ENCODE data around the gene SLC25A40. TPM values are rescaled to one million over a fixed set of nuclear protein-coding genes. Genes with fewer than 3 reads are reported as not detected.
A peak's percentile ranks its signal among the peaks of the same experiment; 100 is the strongest.
"Not testable (repeated sequence)": the region's sequence is repeated elsewhere in the genome, so short reads cannot be mapped to it uniquely, and the experiment has no call there.

The SLC25A40 gene
- total RNA-seq, 1 donor from 2014 or later, result 36.3 TPM

DNA sequence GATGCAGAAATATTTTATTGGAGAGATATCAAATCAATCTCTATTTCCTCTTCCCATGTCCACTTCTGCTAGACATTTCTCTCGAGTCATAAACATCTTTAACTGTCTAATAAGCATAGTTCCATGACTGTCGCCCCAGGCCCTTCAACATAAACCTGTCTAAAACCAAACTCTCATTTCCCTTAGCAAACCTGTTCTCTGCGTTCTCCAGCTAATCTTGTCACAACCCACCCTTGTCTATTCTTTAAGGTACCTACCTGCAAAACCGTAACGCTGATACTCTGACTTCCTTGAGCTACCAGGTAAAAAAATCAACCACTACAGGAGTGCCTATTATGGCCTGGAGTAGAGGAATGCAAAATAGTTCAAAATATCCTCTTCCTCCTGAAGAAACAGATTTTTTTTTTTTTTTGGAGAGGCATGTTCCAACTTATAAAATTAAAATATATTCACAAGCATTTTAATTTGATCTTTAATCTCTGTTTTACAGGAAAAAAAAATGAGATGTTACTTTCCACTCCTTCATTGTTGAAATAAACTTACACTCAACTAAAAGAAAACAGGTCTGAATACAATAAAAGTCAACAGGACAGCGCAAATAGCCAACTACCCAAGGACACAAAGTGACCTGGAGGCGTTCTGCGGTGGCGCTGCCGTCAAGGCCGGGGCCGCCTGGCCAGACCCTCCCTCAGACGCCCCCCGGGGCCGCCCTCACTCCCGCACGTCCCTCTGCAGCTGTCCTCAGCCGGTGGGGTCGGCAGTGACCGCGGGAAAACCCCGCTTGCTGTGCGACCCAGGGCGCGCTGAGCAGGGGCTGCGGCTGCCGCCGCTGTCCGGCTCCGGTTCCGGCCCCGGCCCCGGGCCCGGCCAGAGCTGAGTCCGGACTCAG, 765 bp downstream of the SLC25A40 start:
- peak; percentile 55 for DNase-seq (ENCODE audit: low read depth, low spot score)
- Mint-ChIP-seq H3K36me3 (ENCODE audit: low read depth) (peaks cover 39% of the 10 kb centered on the region), H3K4me1 (peaks cover 37% of the 10 kb centered on the region), H3K9me3 (peaks cover 20% of the 10 kb centered on the region), H3K27ac (ENCODE audit: unreplicated experiment) (peak overlapping the region; percentile 95), H3K27me3 (ENCODE audit: low read depth) (no peaks in the 10 kb centered on the region), H3K4me3 (peak overlapping the region; percentile 96)
- TF ChIP-seq, protein P1, sequence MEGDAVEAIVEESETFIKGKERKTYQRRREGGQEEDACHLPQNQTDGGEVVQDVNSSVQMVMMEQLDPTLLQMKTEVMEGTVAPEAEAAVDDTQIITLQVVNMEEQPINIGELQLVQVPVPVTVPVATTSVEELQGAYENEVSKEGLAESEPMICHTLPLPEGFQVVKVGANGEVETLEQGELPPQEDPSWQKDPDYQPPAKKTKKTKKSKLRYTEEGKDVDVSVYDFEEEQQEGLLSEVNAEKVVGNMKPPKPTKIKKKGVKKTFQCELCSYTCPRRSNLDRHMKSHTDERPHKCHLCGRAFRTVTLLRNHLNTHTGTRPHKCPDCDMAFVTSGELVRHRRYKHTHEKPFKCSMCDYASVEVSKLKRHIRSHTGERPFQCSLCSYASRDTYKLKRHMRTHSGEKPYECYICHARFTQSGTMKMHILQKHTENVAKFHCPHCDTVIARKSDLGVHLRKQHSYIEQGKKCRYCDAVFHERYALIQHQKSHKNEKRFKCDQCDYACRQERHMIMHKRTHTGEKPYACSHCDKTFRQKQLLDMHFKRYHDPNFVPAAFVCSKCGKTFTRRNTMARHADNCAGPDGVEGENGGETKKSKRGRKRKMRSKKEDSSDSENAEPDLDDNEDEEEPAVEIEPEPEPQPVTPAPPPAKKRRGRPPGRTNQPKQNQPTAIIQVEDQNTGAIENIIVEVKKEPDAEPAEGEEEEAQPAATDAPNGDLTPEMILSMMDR (conservative IDR thresholded peaks at IDR 0.05), result no peak

DNA sequence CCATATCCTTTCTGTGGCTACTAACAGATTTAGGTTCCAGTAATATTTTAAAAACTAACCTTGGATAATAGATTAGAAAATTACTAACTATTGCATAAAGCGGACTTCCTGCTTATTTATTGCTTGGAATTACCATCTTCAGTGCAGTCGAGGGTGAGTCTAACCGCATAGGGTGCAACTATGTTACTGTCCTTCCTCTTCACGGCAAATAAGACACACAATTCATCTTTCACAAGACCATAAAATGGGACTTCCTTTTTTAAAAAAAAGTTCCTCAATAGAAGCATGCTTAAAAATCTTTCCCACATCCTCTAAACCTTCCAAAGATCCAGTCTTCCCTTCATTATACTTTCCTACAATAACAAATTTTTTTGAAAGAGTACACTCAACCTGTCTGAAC, 2.1 kb downstream of the SLC25A40 start:
- peaks cover 48% of the 10 kb centered on the region for H3K36me3 Mint-ChIP-seq (ENCODE audit: low read depth)
- no peaks in the 10 kb centered on the region for H3K27me3 Mint-ChIP-seq (ENCODE audit: low read depth)
- DNase-seq (ENCODE audit: low read depth, low spot score), result no peak
- H3K4me3 Mint-ChIP-seq, result peak overlapping the region; percentile 88
- H3K4me1 Mint-ChIP-seq, result peaks cover 32% of the 10 kb centered on the region
- peaks cover 22% of the 10 kb centered on the region for H3K9me3 Mint-ChIP-seq
- TF ChIP-seq, protein P1 (conservative IDR thresholded peaks at IDR 0.05), result no peak
- H3K27ac Mint-ChIP-seq (ENCODE audit: unreplicated experiment), result no peak overlapping the region

DNA sequence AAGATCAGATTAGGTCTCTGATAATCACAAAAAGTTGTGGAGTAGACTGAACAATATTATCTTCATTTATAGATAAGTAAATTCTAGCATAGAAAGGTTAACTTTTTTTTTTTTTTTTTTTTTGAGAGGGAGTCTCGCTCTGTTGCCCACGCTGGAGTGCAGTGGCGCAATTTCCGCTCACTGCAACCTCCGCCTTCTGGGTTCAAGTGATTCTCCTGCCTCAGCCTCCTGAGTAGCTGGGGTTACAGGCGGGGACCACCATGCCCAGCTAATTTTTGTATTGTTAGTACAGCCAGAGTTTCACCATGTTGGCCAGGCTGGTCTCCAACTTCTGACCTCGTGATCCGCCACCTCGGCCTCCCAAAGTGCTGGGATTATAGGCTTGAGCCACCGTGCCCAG, 2.8 kb downstream of the SLC25A40 start:
- Mint-ChIP-seq H3K36me3 (ENCODE audit: low read depth) (peaks cover 50% of the 10 kb centered on the region), H3K4me1 (peaks cover 29% of the 10 kb centered on the region)
- H3K27ac Mint-ChIP-seq (ENCODE audit: unreplicated experiment), result not testable (repeated sequence)

DNA sequence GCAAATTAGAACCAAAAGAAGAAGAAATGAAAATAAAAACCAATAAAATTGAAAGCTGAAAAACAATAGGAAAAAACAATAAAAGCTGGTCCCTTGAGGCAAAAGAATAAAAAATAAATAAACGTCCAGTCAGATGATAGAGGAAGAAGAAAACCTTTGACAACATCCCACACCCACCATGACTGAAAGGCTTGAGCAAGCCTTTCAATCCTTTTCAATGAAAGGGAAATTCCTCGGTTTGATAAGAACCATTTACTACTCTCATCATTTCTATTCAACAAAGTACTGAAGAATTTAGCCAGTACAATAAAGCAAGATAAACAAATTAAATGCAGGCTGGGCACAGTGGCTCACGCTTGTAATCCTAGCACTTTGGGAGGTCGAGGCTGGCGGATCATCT, 3.8 kb downstream of the SLC25A40 start:
- TF ChIP-seq, protein P1 (conservative IDR thresholded peaks at IDR 0.05), result no peak
- Mint-ChIP-seq H3K36me3 (ENCODE audit: low read depth) (peaks cover 60% of the 10 kb centered on the region), H3K27me3 (ENCODE audit: low read depth) (no peaks in the 10 kb centered on the region), H3K27ac (ENCODE audit: unreplicated experiment) (no peak overlapping the region), H3K9me3 (peaks cover 26% of the 10 kb centered on the region), H3K4me1 (peaks cover 23% of the 10 kb centered on the region), H3K4me3 (peak overlapping the region; percentile 88)
- DNase-seq (ENCODE audit: low read depth, low spot score), result no peak

More for the DNA sequence above, 2.8 kb downstream of the SLC25A40 start:
- not testable (repeated sequence) for H3K27me3 Mint-ChIP-seq (ENCODE audit: low read depth); DNase-seq (ENCODE audit: low read depth, low spot score)
- Mint-ChIP-seq H3K4me3 (peak overlapping the region; percentile 88), H3K9me3 (peaks cover 22% of the 10 kb centered on the region)

DNA sequence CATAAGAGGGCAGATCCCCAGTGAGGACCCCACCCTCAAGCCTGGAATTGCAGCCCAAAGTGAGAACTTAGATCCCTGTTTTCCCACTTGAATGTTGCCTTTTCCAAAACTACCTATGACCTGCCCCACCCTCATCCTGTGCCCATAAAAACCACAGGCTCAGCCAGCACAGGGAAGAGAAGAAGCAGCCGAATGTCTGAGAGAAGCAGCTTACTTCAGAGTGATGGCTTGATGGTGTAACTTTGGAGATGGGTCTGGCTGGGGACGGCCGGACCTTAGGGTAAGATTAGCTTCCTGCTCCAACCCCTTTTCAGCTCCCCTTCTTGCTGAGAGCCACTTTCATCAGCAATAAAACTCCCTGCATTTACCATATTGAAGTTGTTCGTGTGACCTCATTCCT, 5.7 kb downstream of the SLC25A40 start:
- H3K4me1 Mint-ChIP-seq, result peaks cover 21% of the 10 kb centered on the region
- peaks cover 79% of the 10 kb centered on the region for H3K36me3 Mint-ChIP-seq (ENCODE audit: low read depth)
- DNase-seq (ENCODE audit: low read depth, low spot score), result no peak
- peaks cover 37% of the 10 kb centered on the region for H3K9me3 Mint-ChIP-seq
- no peak overlapping the region for H3K4me3 Mint-ChIP-seq
- no peaks in the 10 kb centered on the region for H3K27me3 Mint-ChIP-seq (ENCODE audit: low read depth)
- H3K27ac Mint-ChIP-seq (ENCODE audit: unreplicated experiment), result no peak overlapping the region
- TF ChIP-seq, protein P1 (conservative IDR thresholded peaks at IDR 0.05), result no peak

DNA sequence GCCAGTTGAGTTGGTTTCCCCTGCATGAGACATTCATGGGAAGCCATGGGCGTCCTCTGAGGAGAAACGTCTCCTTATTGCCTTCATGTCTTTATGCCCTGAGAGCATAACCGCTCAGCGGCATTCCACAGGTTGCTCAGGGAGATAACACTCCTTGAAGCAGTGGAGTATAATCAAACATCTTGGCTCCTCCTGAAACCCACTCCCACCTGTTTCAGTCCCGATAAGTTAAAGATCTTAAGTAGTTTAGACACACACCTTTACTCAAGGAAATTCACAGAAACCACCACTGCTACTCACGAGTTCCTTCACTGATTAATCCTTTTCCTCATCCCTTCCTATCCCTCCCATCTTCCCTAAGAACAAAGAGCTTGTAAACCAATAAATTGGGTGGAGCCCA, 9.6 kb downstream of the SLC25A40 start:
- not testable (repeated sequence) for H3K27ac Mint-ChIP-seq (ENCODE audit: unreplicated experiment); DNase-seq (ENCODE audit: low read depth, low spot score); H3K4me1 Mint-ChIP-seq; H3K4me3 Mint-ChIP-seq; H3K27me3 Mint-ChIP-seq (ENCODE audit: low read depth)
- peaks cover 27% of the 10 kb centered on the region for H3K9me3 Mint-ChIP-seq
- peaks cover 83% of the 10 kb centered on the region for H3K36me3 Mint-ChIP-seq (ENCODE audit: low read depth)

Data from neural crest cell (in vitro differentiated cells).